RKO (cell line): Measurements from ENCODE around the gene BICD2.

ENCODE experiments used
- DNase-seq: peaks from one replicate; pipeline ENCODE4 v3.0.0-alpha.2; 2016; ENCODE audit warnings: low spot score

The BICD2 gene

GRCh38 chr9:92747459-92748232, 17.0 kb downstream of the BICD2 start:
- DNase-seq, result no peak

GRCh38 chr9:92746567-92747458, 17.8 kb downstream of the BICD2 start:
- DNase-seq, result no peak

- DNase-seq, result no peak
Measured at GRCh38 chr9:92745881-92746280, 18.8 kb downstream of the BICD2 start.

- DNase-seq, result no peak
Measured at GRCh38 chr9:92745331-92745730, 19.3 kb downstream of the BICD2 start.

- no peak for DNase-seq
Measured at GRCh38 chr9:92740969-92741368, 23.7 kb downstream of the BICD2 start.

GRCh38 chr9:92740446-92740961, 24.1 kb downstream of the BICD2 start:
- no peak for DNase-seq

GRCh38 chr9:92740009-92740408, 24.6 kb downstream of the BICD2 start:
- DNase-seq, result no peak

- no peak for DNase-seq
Measured at GRCh38 chr9:92739346-92739970, 25.2 kb downstream of the BICD2 start.

GRCh38 chr9:92738661-92739081, 26.0 kb downstream of the BICD2 start:
- no peak for DNase-seq

GRCh38 chr9:92737611-92738299, 26.9 kb downstream of the BICD2 start:
- no peak for DNase-seq

- no peak for DNase-seq
Measured at GRCh38 chr9:92737216-92737606, 27.4 kb downstream of the BICD2 start.

GRCh38 chr9:92736563-92737215, 27.9 kb downstream of the BICD2 start:
- DNase-seq, result no peak

GRCh38 chr9:92735636-92736562, 28.7 kb downstream of the BICD2 start:
- DNase-seq, result no peak

- no peak for DNase-seq
Measured at GRCh38 chr9:92734931-92735635, 29.6 kb downstream of the BICD2 start.

- DNase-seq, result no peak
Measured at GRCh38 chr9:92730897-92731296, 33.7 kb downstream of the BICD2 start.

- DNase-seq, result no peak
Measured at GRCh38 chr9:92729735-92730155, 34.9 kb downstream of the BICD2 start.

- no peak for DNase-seq
Measured at GRCh38 chr9:92728831-92729734, 35.5 kb downstream of the BICD2 start.
